GM12864 (cell line): Measurements from ENCODE around the gene CYB5R2.
"Not testable (repeated sequence)": the region's sequence is repeated elsewhere in the genome, so short reads cannot be mapped to it uniquely, and the experiment has no call there.

Experiments
- DNase-seq: peaks from one replicate; pipeline ENCODE4 v3.0.0-alpha.2; 2011; ENCODE audit warnings: low read depth
- H3K4me3 ChIP-seq: 2 replicates; pipeline ENCODE4 v1.5.1; 2011; ENCODE audit warnings: mild to moderate bottlenecking, low read depth, low read length, control low read depth
- CTCF ChIP-seq: IDR thresholded peaks from 2 replicates; pipeline ENCODE4 v1.5.1; 2011; ENCODE audit warnings: low read depth, mild to moderate bottlenecking, moderate library complexity, low read length, control low read depth, inconsistent platforms; ENCODE audit errors: missing control alignments

Gene CYB5R2

GRCh38 chr11:7664867-7665266, 8.4 kb downstream of the CYB5R2 start:
- no peak for TF ChIP-seq CTCF

GRCh38 chr11:7663531-7663930, 9.8 kb downstream of the CYB5R2 start:
- not testable (repeated sequence) for H3K4me3 ChIP-seq, DNase-seq

More at GRCh38 chr11:7664867-7665266, 8.4 kb downstream of the CYB5R2 start:
- no peak for DNase-seq
- H3K4me3 ChIP-seq: no peak overlapping the region

- no peak for DNase-seq
- H3K4me3 ChIP-seq: no peak overlapping the region
- peak; percentile 3 for TF ChIP-seq CTCF
These were observed 15.8 kb downstream of the CYB5R2 start for GRCh38 chr11:7657306-7658025.

- no peak overlapping the region for H3K4me3 ChIP-seq
- no peak for DNase-seq
- TF ChIP-seq CTCF: no peak
These were observed 16.6 kb downstream of the CYB5R2 start for GRCh38 chr11:7656704-7657103.

- no peak overlapping the region for H3K4me3 ChIP-seq
- no peak for DNase-seq
- no peak for TF ChIP-seq CTCF
These were observed 17.8 kb downstream of the CYB5R2 start for GRCh38 chr11:7655253-7656217.

GRCh38 chr11:7654195-7654705, 19.1 kb downstream of the CYB5R2 start:
- H3K4me3 ChIP-seq: no peak overlapping the region
- DNase-seq: no peak
- no peak for TF ChIP-seq CTCF

- H3K4me3 ChIP-seq: no peak overlapping the region
- no peak for TF ChIP-seq CTCF
- no peak for DNase-seq
These were observed 21.6 kb downstream of the CYB5R2 start for GRCh38 chr11:7651700-7652099.
